NOMO-1 (cell line): ENCODE results near the gene RBM3.

ENCODE experiments used
- DNase-seq, 2 experiments: peaks; one replicate each; lab custom pipeline; 2025; ENCODE audit not compliant: unreplicated experiment in 2 of 2; lab: John Stamatoyannopoulos, UW

The RBM3 gene

GRCh38 chrX:48575642-48576041 lies 1.4 kb downstream of the RBM3 start:
- DNase-seq: no peak

- no peak for DNase-seq
Observed at GRCh38 chrX:48576108-48576507, 1.8 kb downstream of the RBM3 start.

- no peak for DNase-seq
Observed at GRCh38 chrX:48578661-48579128, 4.4 kb downstream of the RBM3 start.

- DNase-seq: no peak
Observed at GRCh38 chrX:48579259-48579658, 5.0 kb downstream of the RBM3 start.

GRCh38 chrX:48580662-48581061 lies 6.4 kb downstream of the RBM3 start:
- no peak for DNase-seq

GRCh38 chrX:48584698-48585097 lies 10.4 kb downstream of the RBM3 start:
- no peak for DNase-seq

GRCh38 chrX:48589482-48590162 lies 15.3 kb downstream of the RBM3 start:
- no peak for DNase-seq

GRCh38 chrX:48590203-48591103 lies 16.2 kb downstream of the RBM3 start:
- no peak for DNase-seq

- no peak for DNase-seq
Observed at GRCh38 chrX:48591255-48591791, 17.0 kb downstream of the RBM3 start.

- no peak for DNase-seq
Observed at GRCh38 chrX:48592971-48593370, 18.7 kb downstream of the RBM3 start.

- no peak for DNase-seq
Observed at GRCh38 chrX:48595929-48596328, 21.6 kb downstream of the RBM3 start.

- DNase-seq: peak; percentile 72 to 84
Observed at GRCh38 chrX:48597353-48598264, 23.3 kb downstream of the RBM3 start, which contains the start of gene WDR13. TSS of gene WDR13 (plus strand) at chrX:48597492. CDS start at chrX:48597997, 505 bp downstream.

- DNase-seq: no peak
Observed at GRCh38 chrX:48598614-48599013, 24.3 kb downstream of the RBM3 start.

GRCh38 chrX:48599341-48599740 lies 25.1 kb downstream of the RBM3 start:
- DNase-seq: no peak

GRCh38 chrX:48600226-48600625 lies 25.9 kb downstream of the RBM3 start:
- no peak for DNase-seq

- no peak for DNase-seq
Observed at GRCh38 chrX:48601741-48602394, 27.6 kb downstream of the RBM3 start.

GRCh38 chrX:48604701-48605100 lies 30.4 kb downstream of the RBM3 start:
- DNase-seq: no peak

- DNase-seq: no peak
Observed at GRCh38 chrX:48606091-48606490, 31.8 kb downstream of the RBM3 start.

GRCh38 chrX:48611703-48612102 lies 37.4 kb downstream of the RBM3 start:
- DNase-seq: no peak
